Ectodermal cell (in vitro differentiated cells): ENCODE results near the gene ZNF57.
"Not testable (repeated sequence)": the region's sequence is repeated elsewhere in the genome, so short reads cannot be mapped to it uniquely, and the experiment has no call there.

ENCODE experiments used
- H3K27ac ChIP-seq: 2 replicates; pipeline ENCODE4 v1.7.0; 2013; ENCODE audit warnings: mild to moderate bottlenecking, low read depth, low read length; ENCODE audit not compliant: insufficient read depth, poor library complexity, severe bottlenecking
- H3K27me3 ChIP-seq: 2 replicates; pipeline ENCODE4 v1.7.0; 2013; ENCODE audit warnings: mild to moderate bottlenecking, low read length; ENCODE audit not compliant: insufficient read depth, control insufficient read depth, poor library complexity, severe bottlenecking
- H3K36me3 ChIP-seq: one replicate; pipeline ENCODE4 v1.7.0; 2013; ENCODE audit warnings: low read length; ENCODE audit not compliant: control insufficient read depth, insufficient read depth
- H3K4me1 ChIP-seq: one replicate; pipeline ENCODE4 v1.7.0; 2013; ENCODE audit warnings: low read length; ENCODE audit not compliant: control insufficient read depth, insufficient read depth
- H3K4me3 ChIP-seq: 2 replicates; pipeline ENCODE4 v1.7.0; 2013; ENCODE audit warnings: low read depth, low read length, control low read depth; ENCODE audit not compliant: insufficient read depth
- H3K9me3 ChIP-seq: 2 replicates; pipeline ENCODE4 v1.7.0; 2013; ENCODE audit warnings: mild to moderate bottlenecking, low read length, moderate library complexity; ENCODE audit not compliant: control insufficient read depth
- WGBS, 2 experiments: methylation state at CpG; one replicate each; pipeline ENCODE4 v1.1.7; 2013; ENCODE audit warnings: missing lambda C conversion rate in 2 of 2; 5-methylcytosine and 5-hydroxymethylcytosine counted together

Gene ZNF57

DNA sequence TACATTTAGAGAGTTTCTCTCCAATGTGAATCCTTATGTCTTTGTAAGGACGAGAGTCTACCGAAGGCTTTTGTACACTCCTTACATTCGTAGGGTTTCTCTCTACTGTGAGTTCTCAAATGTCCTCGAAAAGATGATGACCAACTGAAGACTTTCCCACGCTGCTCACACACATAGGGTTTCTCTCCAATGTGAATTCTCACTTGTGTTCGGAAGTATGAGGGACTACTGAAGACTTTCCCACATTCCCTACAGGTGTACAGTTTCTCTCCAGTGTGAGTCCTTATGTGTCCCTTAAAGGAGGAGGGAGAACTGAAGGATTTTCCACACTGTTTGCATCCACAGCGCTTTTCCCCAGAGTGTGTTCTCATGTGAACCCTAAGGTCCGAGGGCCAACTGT, 4.0 kb upstream of the ZNF57 start:
- no peak overlapping the region for H3K4me3 ChIP-seq
- H3K9me3 ChIP-seq: no peaks in the 10 kb centered on the region
- no peak overlapping the region for H3K27ac ChIP-seq
- 68 to 75% methylated on average over 8 of the region's 8 CpGs for WGBS, 2 experiments
- no peaks in the 10 kb centered on the region for H3K36me3 ChIP-seq
- no peaks in the 10 kb centered on the region for H3K27me3 ChIP-seq
- no peaks in the 10 kb centered on the region for H3K4me1 ChIP-seq

GRCh38 chr19:2902590-2903218, 2.0 kb downstream of the ZNF57 start:
- Histone ChIP-seq H3K27ac (no peak overlapping the region), H3K4me1 (no peaks in the 10 kb centered on the region), H3K4me3 (no peak overlapping the region), H3K27me3 (no peaks in the 10 kb centered on the region), H3K9me3 (no peaks in the 10 kb centered on the region), H3K36me3 (no peaks in the 10 kb centered on the region)
- WGBS, 2 experiments: 86% methylated on average over 13 of the region's 13 CpGs

DNA sequence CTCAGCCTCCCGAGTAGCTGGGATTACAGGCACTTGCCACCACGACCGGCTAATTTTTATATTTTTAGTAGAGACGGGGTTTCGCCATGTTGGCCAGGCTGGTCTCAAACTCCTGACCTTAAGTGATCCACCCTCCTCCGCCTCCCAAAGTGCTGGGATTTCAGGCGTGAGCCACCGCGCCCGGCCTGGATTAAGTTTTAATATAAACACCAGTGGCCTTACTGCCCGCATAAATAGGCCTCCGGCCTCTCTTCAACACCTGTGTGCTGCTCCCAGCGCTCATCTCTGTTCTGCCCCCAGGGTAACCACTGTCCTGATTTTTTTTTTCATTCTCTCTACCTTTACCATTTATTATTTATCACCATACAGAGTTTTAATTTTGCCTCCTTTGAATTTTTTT, 2.6 kb downstream of the ZNF57 start:
- H3K4me3 ChIP-seq, H3K4me1 ChIP-seq, H3K27me3 ChIP-seq, H3K27ac ChIP-seq, H3K9me3 ChIP-seq, H3K36me3 ChIP-seq: not testable (repeated sequence)
- WGBS, 2 experiments: 92 to 93% methylated on average over 13 of the region's 13 CpGs

DNA sequence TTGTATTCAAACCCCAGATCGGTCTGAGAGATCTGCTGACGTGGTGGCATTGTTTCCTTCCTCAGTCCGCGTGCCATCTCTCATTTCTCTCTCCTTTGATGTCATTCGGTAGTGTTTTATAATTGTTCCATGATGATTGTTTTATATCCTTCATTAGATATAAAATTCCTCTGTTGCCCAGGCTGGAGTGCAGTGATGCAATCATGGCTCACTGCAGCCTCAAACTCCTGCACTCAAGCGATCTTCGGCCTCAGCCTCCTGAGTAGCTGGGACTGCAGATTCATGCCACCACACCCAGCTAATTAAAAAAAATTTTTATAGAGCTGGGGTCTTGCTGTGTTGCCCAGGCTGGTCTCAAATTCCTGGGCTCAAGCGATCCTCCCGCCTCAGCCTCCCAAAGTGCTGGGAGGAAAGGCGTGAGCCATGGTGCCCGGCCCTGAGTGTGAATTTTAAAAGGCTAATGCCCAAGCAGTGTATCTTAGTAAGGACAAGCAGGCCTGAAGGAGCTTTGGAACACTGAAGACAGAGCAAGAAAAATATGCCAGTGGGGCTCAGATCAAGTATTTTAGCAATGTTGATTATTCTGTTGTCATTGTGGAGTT, 5.3 kb downstream of the ZNF57 start:
- Histone ChIP-seq H3K36me3 (no peaks in the 10 kb centered on the region), H3K4me3 (no peak overlapping the region), H3K27ac (no peak overlapping the region), H3K4me1 (no peaks in the 10 kb centered on the region), H3K9me3 (no peaks in the 10 kb centered on the region), H3K27me3 (no peaks in the 10 kb centered on the region)
- 92 to 97% methylated on average over 9 to 10 of the region's 11 CpGs for WGBS, 2 experiments

DNA sequence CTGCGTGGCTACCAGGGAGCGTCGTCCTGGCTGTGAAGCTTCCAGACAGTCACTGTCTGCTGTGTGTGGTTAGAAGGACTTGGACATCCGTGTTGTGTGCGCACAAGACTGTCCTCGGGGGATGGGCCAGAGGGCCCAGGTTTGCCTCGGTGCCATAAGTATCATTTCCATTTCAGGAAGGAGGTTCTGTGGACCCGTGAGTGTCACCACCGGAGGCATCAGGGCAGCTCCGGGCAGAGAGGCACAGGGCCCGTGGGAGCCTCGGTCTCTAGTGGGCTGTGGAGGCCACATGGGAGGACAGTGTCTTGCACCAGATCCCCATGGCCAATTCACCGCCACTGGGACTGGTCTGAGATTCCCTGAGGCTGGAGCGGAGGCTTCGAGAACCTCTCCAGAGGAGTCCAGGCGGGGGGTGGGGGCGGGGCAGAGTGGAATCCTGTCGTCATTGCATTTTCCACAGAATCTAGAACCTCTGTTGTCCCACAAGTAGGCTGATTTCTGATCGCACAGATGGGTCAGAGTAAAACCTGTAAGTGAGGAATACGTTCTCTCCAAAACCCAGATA, 6.0 kb downstream of the ZNF57 start:
- Histone ChIP-seq H3K27me3 (no peaks in the 10 kb centered on the region), H3K36me3 (no peaks in the 10 kb centered on the region), H3K4me3 (no peak overlapping the region), H3K27ac (no peak overlapping the region), H3K4me1 (no peaks in the 10 kb centered on the region), H3K9me3 (no peaks in the 10 kb centered on the region)
- 92 to 93% methylated on average over 20 of the region's 20 CpGs for WGBS, 2 experiments

DNA sequence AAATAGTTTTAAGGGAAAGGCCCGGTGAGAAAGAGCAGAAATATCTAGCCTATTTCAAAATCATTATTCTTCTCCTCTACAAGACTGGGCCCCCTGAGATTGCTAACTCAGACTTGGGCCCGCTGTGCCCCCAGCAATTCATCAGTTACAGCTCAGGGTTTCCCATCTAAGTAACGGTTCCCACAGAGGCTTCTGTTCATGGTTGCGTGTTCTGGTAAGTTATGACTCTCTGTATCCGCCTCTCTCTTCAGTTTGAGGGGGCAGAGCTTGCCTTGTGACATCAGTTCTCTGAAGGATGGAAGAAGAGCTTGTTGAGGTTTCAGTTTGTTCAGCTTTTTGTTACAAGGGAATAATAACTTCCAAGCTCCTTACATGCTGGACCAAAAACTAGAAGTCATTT, 11.6 kb downstream of the ZNF57 start:
- Histone ChIP-seq H3K36me3 (peaks cover 13% of the 10 kb centered on the region), H3K27me3 (no peaks in the 10 kb centered on the region), H3K4me3 (no peak overlapping the region), H3K4me1 (peaks cover 2% of the 10 kb centered on the region), H3K27ac (no peak overlapping the region), H3K9me3 (peaks cover under 1% of the 10 kb centered on the region)
- 95 to 98% methylated on average over 5 of the region's 5 CpGs for WGBS, 2 experiments

GRCh38 chr19:2917275-2918184, 16.8 kb downstream of the ZNF57 start:
- H3K9me3 ChIP-seq: peaks cover 3% of the 10 kb centered on the region
- no peaks in the 10 kb centered on the region for H3K27me3 ChIP-seq
- peaks cover 2% of the 10 kb centered on the region for H3K4me1 ChIP-seq
- WGBS, 2 experiments: 95 to 96% methylated on average over 16 of the region's 16 CpGs
- H3K36me3 ChIP-seq: peaks cover 21% of the 10 kb centered on the region
- no peak overlapping the region for H3K4me3 ChIP-seq
- H3K27ac ChIP-seq: no peak overlapping the region

DNA sequence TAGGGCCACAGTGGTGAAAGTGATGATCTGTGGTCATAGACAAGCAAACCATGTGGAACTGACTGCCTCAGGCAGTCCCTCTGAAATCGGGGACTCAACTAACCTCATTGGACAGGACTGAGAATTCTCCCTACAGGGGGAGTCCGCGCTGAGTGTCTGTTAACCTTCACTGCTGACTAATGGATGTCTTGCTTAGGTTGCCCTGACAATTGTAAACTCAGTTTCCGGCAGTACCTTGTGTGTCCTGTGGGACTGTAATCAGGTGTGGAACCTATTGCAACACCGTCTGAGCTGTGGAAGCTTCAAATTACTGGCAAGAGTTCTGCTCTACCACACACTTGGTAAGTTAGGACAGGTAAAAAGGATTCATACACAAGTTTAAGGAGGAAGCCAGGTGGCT, 22.3 kb downstream of the ZNF57 start:
- Histone ChIP-seq H3K4me1 (no peaks in the 10 kb centered on the region), H3K36me3 (peaks cover 2% of the 10 kb centered on the region), H3K27ac (no peak overlapping the region), H3K4me3 (no peak overlapping the region), H3K9me3 (no peaks in the 10 kb centered on the region), H3K27me3 (no peaks in the 10 kb centered on the region)
- 68 to 75% methylated on average over 5 of the region's 5 CpGs for WGBS, 2 experiments

DNA sequence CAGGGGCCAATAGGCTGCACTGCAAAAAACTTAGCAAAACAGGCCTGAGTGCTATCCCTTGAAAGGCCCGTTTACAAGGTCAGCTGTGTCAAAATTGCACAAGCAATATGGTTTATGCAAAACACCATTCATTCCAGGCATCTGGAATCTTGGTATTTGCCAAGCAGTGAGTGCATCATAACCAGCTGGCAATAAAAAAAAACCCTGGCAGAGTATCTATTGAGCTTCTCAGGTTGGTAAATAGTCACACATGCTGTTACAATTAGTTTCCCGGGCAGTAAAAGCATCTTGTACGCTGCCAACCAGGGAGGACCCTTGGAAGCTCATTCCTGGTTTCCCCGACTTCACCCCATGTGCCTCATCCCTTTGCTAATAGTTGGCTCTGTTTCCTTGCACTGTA, 22.8 kb downstream of the ZNF57 start:
- Histone ChIP-seq H3K36me3 (no peaks in the 10 kb centered on the region), H3K4me3 (no peak overlapping the region), H3K27me3 (no peaks in the 10 kb centered on the region), H3K9me3 (no peaks in the 10 kb centered on the region), H3K4me1 (no peaks in the 10 kb centered on the region), H3K27ac (no peak overlapping the region)
- 84 to 85% methylated on average over 4 of the region's 4 CpGs for WGBS, 2 experiments
